Suprapubic skin (tissue), 4 donors: ENCODE data around the gene FGF18. TPM values are rescaled to one million over a fixed set of nuclear protein-coding genes. Genes with fewer than 3 reads are reported as not detected.
A peak's percentile ranks its signal among the peaks of the same experiment; 100 is the strongest.

Experiments used
- DNase-seq, 2 donors: peaks; one replicate each; pipeline ENCODE4 v3.0.0-alpha.2; 2019; ENCODE audit warnings: low spot score in 2 of 2
- H3K27ac ChIP-seq: fragments of 200-600 bp; sonication (generic); one replicate; pipeline ENCODE4 v1.5.1; 2019
- H3K27me3 ChIP-seq: fragments of 200-600 bp; sonication (generic); one replicate; pipeline ENCODE4 v1.5.1; 2019
- H3K36me3 ChIP-seq: fragments of 200-600 bp; sonication (generic); one replicate; pipeline ENCODE4 v1.5.1; 2019
- H3K4me1 ChIP-seq: fragments of 200-600 bp; sonication (generic); one replicate; pipeline ENCODE4 v1.5.1; 2019
- H3K4me3 ChIP-seq: fragments of 200-600 bp; sonication (generic); one replicate; pipeline ENCODE4 v1.5.1; 2019; ENCODE audit warnings: mild to moderate bottlenecking
- H3K9me3 ChIP-seq: fragments of 200-600 bp; sonication (generic); one replicate; pipeline ENCODE4 v1.5.1; 2019
- CTCF ChIP-seq, 2 donors: fragments of 200-600 bp in 1 of 2; fragments of 450-650 bp in 1 of 2; sonication (generic) in 1 of 2; IDR thresholded peaks; one replicate each; pipeline ENCODE4 v1.5.1; 2016 to 2019; ENCODE audit warnings: antibody characterized with exemption in 2 of 2, mild to moderate bottlenecking in 1 of 2, moderate library complexity in 1 of 2
- EP300 ChIP-seq: sonication (generic); formaldehyde crosslinking; IDR thresholded peaks from one replicate; pipeline ENCODE4 v1.6.1; 2017; ENCODE audit warnings: antibody characterized with exemption
- POLR2A ChIP-seq, 2 donors: fragments of 450-650 bp; IDR thresholded peaks; one replicate each; pipeline ENCODE4 v1.6.1; 2017; ENCODE audit warnings: antibody characterized with exemption in 2 of 2, mild to moderate bottlenecking in 2 of 2, moderate library complexity in 2 of 2
- POLR2AphosphoS5 ChIP-seq, 3 donors: sonication (generic); formaldehyde crosslinking; IDR thresholded peaks; one replicate each; pipeline ENCODE4 v1.6.1; 2017; ENCODE audit warnings: antibody characterized with exemption in 3 of 3
- WGBS: methylation state at CpG from one replicate; pipeline ENCODE4 v1.1.5; 2018; 5-methylcytosine and 5-hydroxymethylcytosine counted together
- total RNA-seq, 4 donors: library from RNA; depleted of rRNA; stranded (reverse); fragments of >200 nt; gene quantifications; one replicate each; pipeline ENCODE4 v1.1.0, GENCODE V29; 2016

The FGF18 gene
- total RNA-seq, 4 donors from 2014 or later: 0.32 to 3.2 (median 0.50) TPM

GRCh38 chr5:171422902-171423663 lies 3.6 kb downstream of the FGF18 start:
- H3K36me3 ChIP-seq: no peaks in the 10 kb centered on the region
- peaks cover 31% of the 10 kb centered on the region for H3K4me1 ChIP-seq
- TF ChIP-seq CTCF (IDR thresholded peaks at IDR 0.05): no peak
- no peak for TF ChIP-seq POLR2AphosphoS5 (IDR thresholded peaks at IDR 0.05)
- TF ChIP-seq POLR2A (IDR thresholded peaks at IDR 0.05): no peak
- TF ChIP-seq EP300: no peak
- no peak overlapping the region for H3K4me3 ChIP-seq
- H3K9me3 ChIP-seq: no peaks in the 10 kb centered on the region
- DNase-seq: peak in 1 of 2 donors; percentile 49
- WGBS: 95% methylated on average over 21 of the region's 26 CpGs
- peaks cover 31% of the 10 kb centered on the region for H3K27me3 ChIP-seq
- no peak overlapping the region for H3K27ac ChIP-seq

GRCh38 chr5:171424726-171425125 lies 5.3 kb downstream of the FGF18 start:
- WGBS: 58% methylated on average over 4 of the region's 5 CpGs
- no peaks in the 10 kb centered on the region for H3K9me3 ChIP-seq
- TF ChIP-seq CTCF (IDR thresholded peaks at IDR 0.05) (no peak), POLR2AphosphoS5 (IDR thresholded peaks at IDR 0.05) (no peak), POLR2A (IDR thresholded peaks at IDR 0.05) (no peak), EP300 (no peak)
- peaks cover 18% of the 10 kb centered on the region for H3K4me1 ChIP-seq
- H3K4me3 ChIP-seq: no peak overlapping the region
- peak; percentile 30 to 44 for DNase-seq
- H3K36me3 ChIP-seq: no peaks in the 10 kb centered on the region
- H3K27me3 ChIP-seq: peaks cover 22% of the 10 kb centered on the region
- H3K27ac ChIP-seq: no peak overlapping the region

GRCh38 chr5:171425596-171426244 lies 6.3 kb downstream of the FGF18 start:
- H3K4me1 ChIP-seq: peaks cover 8% of the 10 kb centered on the region
- no peak overlapping the region for H3K4me3 ChIP-seq
- H3K27me3 ChIP-seq: peaks cover 12% of the 10 kb centered on the region
- 95% methylated on average over 14 of the region's 14 CpGs for WGBS
- peak; percentile 22 to 58 for DNase-seq
- H3K9me3 ChIP-seq: no peaks in the 10 kb centered on the region
- no peak for TF ChIP-seq CTCF (IDR thresholded peaks at IDR 0.05)
- no peak for TF ChIP-seq EP300
- no peak for TF ChIP-seq POLR2AphosphoS5 (IDR thresholded peaks at IDR 0.05)
- TF ChIP-seq POLR2A (IDR thresholded peaks at IDR 0.05): no peak
- H3K36me3 ChIP-seq: no peaks in the 10 kb centered on the region
- H3K27ac ChIP-seq: no peak overlapping the region

GRCh38 chr5:171426266-171426665 lies 6.8 kb downstream of the FGF18 start:
- TF ChIP-seq CTCF (IDR thresholded peaks at IDR 0.05): no peak
- no peak for TF ChIP-seq POLR2AphosphoS5 (IDR thresholded peaks at IDR 0.05)
- no peak for TF ChIP-seq EP300
- TF ChIP-seq POLR2A (IDR thresholded peaks at IDR 0.05): no peak
- Histone ChIP-seq H3K36me3 (no peaks in the 10 kb centered on the region), H3K4me3 (no peak overlapping the region), H3K4me1 (peaks cover 2% of the 10 kb centered on the region), H3K9me3 (no peaks in the 10 kb centered on the region), H3K27ac (no peak overlapping the region), H3K27me3 (peaks cover 9% of the 10 kb centered on the region)
- DNase-seq: peak; percentile 15 to 43
- 82% methylated on average over 1 of the region's 4 CpGs for WGBS

- DNase-seq: peak in 1 of 2 donors; percentile 40
- H3K36me3 ChIP-seq: no peaks in the 10 kb centered on the region
- no peaks in the 10 kb centered on the region for H3K4me1 ChIP-seq
- H3K4me3 ChIP-seq: no peak overlapping the region
- H3K27me3 ChIP-seq: peaks cover 5% of the 10 kb centered on the region
- TF ChIP-seq CTCF (IDR thresholded peaks at IDR 0.05) (no peak), POLR2AphosphoS5 (IDR thresholded peaks at IDR 0.05) (no peak), EP300 (no peak), POLR2A (IDR thresholded peaks at IDR 0.05) (no peak)
- 95% methylated on average over 7 of the region's 9 CpGs for WGBS
- H3K27ac ChIP-seq: no peak overlapping the region
- no peaks in the 10 kb centered on the region for H3K9me3 ChIP-seq
These were observed 7.2 kb downstream of the FGF18 start for GRCh38 chr5:171426680-171427079.
